Lower leg skin (tissue), 4 donors: ENCODE results near the gene ATP8A2. TPM values are rescaled to one million over a fixed set of nuclear protein-coding genes. Genes with fewer than 3 reads are reported as not detected.

ENCODE experiments used
- DNase-seq, 2 donors: peaks; one replicate each; pipeline ENCODE4 v3.0.0-alpha.2; 2019; ENCODE audit warnings: low spot score in 2 of 2
- H3K4me3 ChIP-seq: fragments of 200-600 bp; sonication (generic); 2 replicates; pipeline ENCODE4 v1.5.1; 2017; ENCODE audit warnings: mild to moderate bottlenecking, low read depth; ENCODE audit not compliant: poor library complexity, severe bottlenecking
- CTCF ChIP-seq, 3 donors: fragments of 450-650 bp; IDR thresholded peaks; one replicate each; pipeline ENCODE4 v1.5.1; 2016; ENCODE audit warnings: antibody characterized with exemption in 3 of 3, mild to moderate bottlenecking in 3 of 3, moderate library complexity in 2 of 3
- POLR2A ChIP-seq, 2 donors: fragments of 450-650 bp; IDR thresholded peaks; one replicate each; pipeline ENCODE4 v1.6.1; 2016 to 2017; ENCODE audit warnings: antibody characterized with exemption in 2 of 2, mild to moderate bottlenecking in 1 of 2, moderate library complexity in 1 of 2
- WGBS, 2 donors: methylation state at CpG; one replicate each; pipeline ENCODE4 v1.1.5; 2018; 5-methylcytosine and 5-hydroxymethylcytosine counted together
- intact Hi-C: fragments of 100-400 bp; cut with DNase I; formaldehyde crosslinking; loops from one replicate; pipeline ENCODE4 v1.15.0; 2023; ENCODE audit warnings: low total_unique reads
- total RNA-seq, 4 donors: library from RNA; depleted of rRNA; stranded (reverse); fragments of >200 nt; gene quantifications; one replicate each; pipeline ENCODE4 v1.1.0, GENCODE V29; 2016

The ATP8A2 gene
- total RNA-seq, 4 donors from 2014 or later: 0.05 to 0.23 TPM; not detected in 2

GRCh38 chr13:25982907-25983306, 611.1 kb downstream of the ATP8A2 start:
- TF ChIP-seq POLR2A (IDR thresholded peaks at IDR 0.05) (no peak), CTCF (IDR thresholded peaks at IDR 0.05) (no peak)

GRCh38 chr13:25987987-25988386, 616.2 kb downstream of the ATP8A2 start:
- DNase-seq: no peak
- intact Hi-C loops: no loop called here
- TF ChIP-seq CTCF (IDR thresholded peaks at IDR 0.05): no peak
- no peak for TF ChIP-seq POLR2A (IDR thresholded peaks at IDR 0.05)
- no peak overlapping the region for H3K4me3 ChIP-seq
- WGBS, 2 donors: 95 to 96% methylated on average over 8 of the region's 8 CpGs

More at GRCh38 chr13:25982907-25983306, 611.1 kb downstream of the ATP8A2 start:
- no peak overlapping the region for H3K4me3 ChIP-seq
- intact Hi-C loops: no loop called here
- no peak for DNase-seq

GRCh38 chr13:25988661-25989060, 616.9 kb downstream of the ATP8A2 start:
- intact Hi-C loops: no loop called here
- no peak overlapping the region for H3K4me3 ChIP-seq
- 29 to 48% methylated on average over 3 of the region's 3 CpGs for WGBS, 2 donors
- no peak for DNase-seq
- no peak for TF ChIP-seq POLR2A (IDR thresholded peaks at IDR 0.05)
- no peak for TF ChIP-seq CTCF (IDR thresholded peaks at IDR 0.05)

GRCh38 chr13:25990801-25991200, 619.0 kb downstream of the ATP8A2 start:
- no peak for TF ChIP-seq POLR2A (IDR thresholded peaks at IDR 0.05)
- TF ChIP-seq CTCF (IDR thresholded peaks at IDR 0.05): no peak
- no peak for DNase-seq

GRCh38 chr13:25992076-25992475, 620.3 kb downstream of the ATP8A2 start:
- WGBS, 2 donors: 54 to 65% methylated on average over 1 of the region's 1 CpG
- no peak overlapping the region for H3K4me3 ChIP-seq
- TF ChIP-seq POLR2A (IDR thresholded peaks at IDR 0.05): no peak
- TF ChIP-seq CTCF (IDR thresholded peaks at IDR 0.05): no peak
- DNase-seq: no peak
- intact Hi-C loops: no loop called here

More at GRCh38 chr13:25990801-25991200, 619.0 kb downstream of the ATP8A2 start:
- 32 to 39% methylated on average over 10 of the region's 10 CpGs for WGBS, 2 donors
- intact Hi-C loops: no loop called here
- no peak overlapping the region for H3K4me3 ChIP-seq
